GM23338 (cell line): ENCODE measurements around the gene RASL10B. TPM values are rescaled to one million over a fixed set of nuclear protein-coding genes. Genes with fewer than 3 reads are reported as not detected.

Experiments
- ATAC-seq: fragments of 200-7000 bp; cut with Tn5 transposase; 3 replicates; pipeline ENCODE4 v1.9.1; 2020
- DNase-seq: peaks from one replicate; pipeline ENCODE4 v3.0.0-alpha.2; 2015; ENCODE audit warnings: low spot score
- H2AFZ ChIP-seq: fragments of 200-600 bp; sonication (generic); 2 replicates; pipeline ENCODE4 v1.8.0; 2016; ENCODE audit warnings: antibody characterized with exemption, mild to moderate bottlenecking, moderate library complexity
- H3F3A ChIP-seq: fragments of 200-600 bp; sonication (generic); replicated peaks from 2 replicates; pipeline ENCODE4 v1.8.0; 2017; ENCODE audit warnings: antibody characterized with exemption, mixed run types, low read depth
- H3K27ac ChIP-seq: fragments of 200-600 bp; sonication (generic); 2 replicates; pipeline ENCODE4 v1.6.1; 2016; ENCODE audit warnings: low read depth
- H3K27me3 ChIP-seq: fragments of 200-600 bp; sonication (generic); 2 replicates; pipeline ENCODE4 v1.8.0; 2016; ENCODE audit warnings: mild to moderate bottlenecking, mixed run types, moderate library complexity; ENCODE audit not compliant: insufficient read depth
- H3K36me3 ChIP-seq: fragments of 200-600 bp; sonication (generic); 2 replicates; pipeline ENCODE4 v1.8.0; 2016; ENCODE audit warnings: mild to moderate bottlenecking; ENCODE audit not compliant: insufficient read depth
- H3K4me1 ChIP-seq: fragments of 200-600 bp; sonication (generic); 2 replicates; pipeline ENCODE4 v1.8.0; 2016; ENCODE audit warnings: mild to moderate bottlenecking, moderate library complexity; ENCODE audit not compliant: insufficient read depth
- H3K4me2 ChIP-seq: fragments of 200-600 bp; sonication (generic); 2 replicates; pipeline ENCODE4 v1.7.1; 2017; ENCODE audit warnings: mixed run types
- H3K4me3 ChIP-seq: fragments of 200-600 bp; sonication (generic); 2 replicates; pipeline ENCODE4 v1.6.1; 2016; ENCODE audit warnings: mixed run types
- H3K79me2 ChIP-seq: fragments of 200-600 bp; sonication (generic); replicated peaks from 2 replicates; pipeline ENCODE4 v1.8.0; 2017; ENCODE audit warnings: mild to moderate bottlenecking; ENCODE audit not compliant: insufficient read depth
- H3K9me2 ChIP-seq: fragments of 200-600 bp; sonication (generic); 2 replicates; pipeline ENCODE4 v1.8.0; 2017; ENCODE audit not compliant: insufficient read depth
- H4K20me1 ChIP-seq: fragments of 200-600 bp; sonication (generic); replicated peaks from 2 replicates; pipeline ENCODE4 v1.8.0; 2017; ENCODE audit warnings: mild to moderate bottlenecking; ENCODE audit not compliant: insufficient read depth
- H3K27ac Mint-ChIP-seq: 2 replicates; pipeline ENCODE4 v1.8.0; 2020; ENCODE audit warnings: inconsistent platforms, mild to moderate bottlenecking, moderate library complexity, mixed read lengths
- H3K27me3 Mint-ChIP-seq: 3 replicates; pipeline ENCODE4 v1.8.0; 2022; ENCODE audit warnings: low read depth, mild to moderate bottlenecking, moderate library complexity, mixed read lengths, inconsistent platforms; ENCODE audit not compliant: insufficient read depth, poor library complexity
- H3K36me3 Mint-ChIP-seq: 3 replicates; pipeline ENCODE4 v1.8.0; 2021; ENCODE audit warnings: low read depth, mild to moderate bottlenecking, inconsistent platforms, moderate library complexity, mixed read lengths
- H3K4me1 Mint-ChIP-seq: 3 replicates; pipeline ENCODE4 v1.8.0; 2020; ENCODE audit warnings: mild to moderate bottlenecking, inconsistent platforms, mixed read lengths
- H3K4me3 Mint-ChIP-seq: 3 replicates; pipeline ENCODE4 v1.8.0; 2021; ENCODE audit warnings: moderate library complexity, mild to moderate bottlenecking, inconsistent platforms, mixed read lengths
- H3K9me3 Mint-ChIP-seq: 3 replicates; pipeline ENCODE4 v1.8.0; 2020; ENCODE audit warnings: moderate library complexity, mild to moderate bottlenecking, inconsistent platforms, mixed read lengths
- CTCF ChIP-seq, 2 experiments: fragments of 200-600 bp in 1 of 2; sonication (generic) in 1 of 2; conservative IDR thresholded peaks; 2 replicates each; pipeline versions ENCODE4 v1.5.1 to v1.6.1; 2016 to 2017; ENCODE audit warnings: antibody characterized with exemption in 2 of 2, low read depth in 2 of 2, mild to moderate bottlenecking in 2 of 2, moderate library complexity in 1 of 2
- ETS1 ChIP-seq: IDR thresholded peaks from 2 replicates; pipeline ENCODE4 v1.6.1; 2016; ENCODE audit warnings: antibody characterized with exemption
- EZH2phosphoT487 ChIP-seq: fragments of 200-600 bp; sonication (generic); IDR thresholded peaks from one replicate; pipeline ENCODE4 v1.8.1; 2018; ENCODE audit warnings: antibody characterized with exemption; ENCODE audit not compliant: unreplicated experiment
- JUNB ChIP-seq: IDR thresholded peaks from one replicate; pipeline ENCODE4 v1.6.1; 2016; ENCODE audit warnings: antibody characterized with exemption; ENCODE audit not compliant: unreplicated experiment
- REST ChIP-seq: IDR thresholded peaks from one replicate; pipeline ENCODE4 v1.6.1; 2018; ENCODE audit warnings: antibody characterized with exemption; ENCODE audit not compliant: unreplicated experiment
- ZNF331 ChIP-seq: fragments of 250-450 bp; sonication (Bioruptor Pico); IDR thresholded peaks from 2 replicates; pipeline ENCODE4 v1.5.0; 2020; ENCODE audit warnings: low read depth, mild to moderate bottlenecking, moderate library complexity
- ZNF462 ChIP-seq: fragments of 250-450 bp; sonication (Bioruptor Pico); IDR thresholded peaks from 2 replicates; pipeline ENCODE4 v1.5.0; 2020; ENCODE audit warnings: mild to moderate bottlenecking, moderate library complexity
- polyA plus RNA-seq: library from polyadenylated mRNA; unstranded; fragments of >200 nt; fragmentation: Nextera tagmentation; extraction: Ambion mirVana; gene quantifications from 2 replicates; pipeline ENCODE4 v1.2.1, GENCODE V29; 2016
- total RNA-seq: library from RNA; depleted of rRNA; stranded (reverse); fragments of >200 nt; shearing (Covaris generic); gene quantifications from 2 replicates; pipeline ENCODE4 v1.2.3, GENCODE V29; 2014

RASL10B gene
- total and polyA plus RNA-seq, 2 experiments from 2014 or later, result 7.1 to 26.2 TPM

GRCh38 chr17:35768797-35769196, 37.4 kb downstream of the RASL10B start (continued):
- TF ChIP-seq ZNF462 (CRISPR knock-in tag) (no peak), ETS1 (no peak), EZH2phosphoT487 (no peak)

GRCh38 chr17:35769895-35770486, 38.6 kb downstream of the RASL10B start:
- peak; percentile 48 to 53 for TF ChIP-seq CTCF (conservative IDR thresholded peaks at IDR 0.05; ENCODE audit: low read depth in 2 of 2)
- no peak for TF ChIP-seq JUNB
- TF ChIP-seq ETS1, result no peak
- no peak for TF ChIP-seq REST
- no peak for TF ChIP-seq ZNF331
- no peak overlapping the region for H3K27ac Mint-ChIP-seq

More at GRCh38 chr17:35769895-35770486, 38.6 kb downstream of the RASL10B start:
- H4K20me1 ChIP-seq, result no peaks in the 10 kb centered on the region
- no peak overlapping the region for H3K4me3 ChIP-seq
- DNase-seq, result no peak
- H3K36me3 ChIP-seq, result no peaks in the 10 kb centered on the region
- H3K4me3 Mint-ChIP-seq, result no peak overlapping the region
- ATAC-seq, result no peak
- no peaks in the 10 kb centered on the region for H3K9me3 Mint-ChIP-seq
- peaks cover 14% of the 10 kb centered on the region for H3K4me1 ChIP-seq
- H3K79me2 ChIP-seq, result no peaks in the 10 kb centered on the region
- H3K36me3 Mint-ChIP-seq, result no peaks in the 10 kb centered on the region
- H3K4me2 ChIP-seq, result no peak overlapping the region
- H3K27me3 Mint-ChIP-seq, result peaks cover 2% of the 10 kb centered on the region
- peaks cover 40% of the 10 kb centered on the region for H3K4me1 Mint-ChIP-seq
- H2AFZ ChIP-seq, result no peak overlapping the region
- no peak overlapping the region for H3K27ac ChIP-seq
- peaks cover 2% of the 10 kb centered on the region; the same call in 1 of the 2 replicates for H3F3A ChIP-seq
- no peaks in the 10 kb centered on the region for H3K27me3 ChIP-seq
- no peaks in the 10 kb centered on the region for H3K9me2 ChIP-seq
